ENCODE data around the gene GRXCR2.

GRCh38 chr5:145918397-145918796 is 45.6 kb upstream of the GRXCR2 start:
- TF ChIP-seq POLR2A (IDR thresholded peaks at IDR 0.05; ENCODE audit: low read depth), result no peak
- no peak for TF ChIP-seq CTCF (IDR thresholded peaks at IDR 0.05)
- TF ChIP-seq EP300 (IDR thresholded peaks at IDR 0.05), result no peak
- no peak for TF ChIP-seq POLR2AphosphoS5 (IDR thresholded peaks at IDR 0.05)

Measured in esophagus muscularis mucosa (tissue), 4 donors.